NCI-H2227 treated with DMSO at 0.1 percent for 48 hours (cell line): Measurements from ENCODE around the gene LOC128125822.
"Not testable (repeated sequence)": the region's sequence is repeated elsewhere in the genome, so short reads cannot be mapped to it uniquely, and the experiment has no call there.

Experiments
- DNase-seq: peaks from one replicate; lab custom pipeline; 2025; lab: John Stamatoyannopoulos, UW

The LOC128125822 gene

GRCh38 chr6:63582579-63583231 lies 10.4 kb downstream of the LOC128125822 start:
- no peak for DNase-seq

GRCh38 chr6:63584125-63584514 lies 11.8 kb downstream of the LOC128125822 start:
- DNase-seq = no peak

- DNase-seq = no peak
These were observed 12.3 kb downstream of the LOC128125822 start for GRCh38 chr6:63584566-63584965.

GRCh38 chr6:63585652-63586051 lies 13.4 kb downstream of the LOC128125822 start:
- not testable (repeated sequence) for DNase-seq

GRCh38 chr6:63589952-63590411 lies 17.7 kb downstream of the LOC128125822 start:
- DNase-seq = no peak

- no peak for DNase-seq
These were observed 20.6 kb downstream of the LOC128125822 start for GRCh38 chr6:63592886-63593285.

GRCh38 chr6:63597141-63598048 lies 25.1 kb downstream of the LOC128125822 start:
- DNase-seq = peak; percentile 62

GRCh38 chr6:63598049-63599036 lies 26.1 kb downstream of the LOC128125822 start:
- DNase-seq = peak; percentile 62

GRCh38 chr6:63599243-63599642 lies 27.0 kb downstream of the LOC128125822 start:
- DNase-seq = no peak

- DNase-seq = no peak
These were observed 27.9 kb downstream of the LOC128125822 start for GRCh38 chr6:63600136-63600535.

GRCh38 chr6:63609231-63609630 lies 37.0 kb downstream of the LOC128125822 start:
- DNase-seq = no peak

- DNase-seq = no peak
These were observed 38.7 kb downstream of the LOC128125822 start for GRCh38 chr6:63610944-63611343.

- DNase-seq = no peak
These were observed 39.3 kb downstream of the LOC128125822 start for GRCh38 chr6:63611560-63611959.

GRCh38 chr6:63615590-63615989 lies 43.3 kb downstream of the LOC128125822 start:
- no peak for DNase-seq
